Activated naive CD8-positive, alpha-beta T cell treated with anti-CD3 and anti-CD28 coated beads, Interleukin-2, amount 50 U/mL, for 16 hours (primary cell): ENCODE measurements around the gene FBXL16.

Experiments
- DNase-seq: peaks from one replicate; pipeline ENCODE4 v3.0.0-alpha.2; 2020; ENCODE audit warnings: low read depth, low spot score

FBXL16 gene

DNA sequence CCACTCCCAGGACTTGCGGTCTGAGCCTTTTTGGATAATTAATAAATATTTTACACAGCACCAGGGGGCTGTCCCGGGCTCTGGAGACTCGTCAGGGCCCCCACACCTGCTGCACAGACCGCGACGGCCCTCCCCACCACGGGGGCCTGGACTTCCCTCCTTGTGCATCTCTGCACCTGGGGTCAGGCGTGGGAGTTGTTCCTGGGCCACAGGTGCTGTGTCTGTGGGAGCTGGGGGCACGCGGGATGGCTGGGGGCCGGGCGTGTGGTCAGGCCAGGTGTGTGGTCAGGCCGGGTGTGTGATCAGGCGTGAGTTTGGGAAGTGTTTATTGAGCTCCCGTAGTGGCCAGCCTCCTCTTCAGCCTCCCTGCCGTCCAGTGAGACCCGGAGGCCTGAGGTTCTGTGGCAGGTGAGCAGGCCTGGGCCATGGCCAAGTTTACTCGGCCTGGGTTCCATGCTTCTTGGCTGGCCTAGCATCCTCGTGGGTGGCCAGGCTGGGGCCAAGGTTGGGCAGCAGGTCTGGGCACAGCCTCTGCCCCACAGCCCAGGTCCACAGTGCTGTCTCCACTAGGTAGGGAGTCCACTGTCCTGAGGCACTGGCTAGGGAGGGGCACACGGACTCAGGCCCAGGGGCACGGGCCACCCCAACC, 27.3 kb downstream of the FBXL16 start:
- DNase-seq, result no peak

DNA sequence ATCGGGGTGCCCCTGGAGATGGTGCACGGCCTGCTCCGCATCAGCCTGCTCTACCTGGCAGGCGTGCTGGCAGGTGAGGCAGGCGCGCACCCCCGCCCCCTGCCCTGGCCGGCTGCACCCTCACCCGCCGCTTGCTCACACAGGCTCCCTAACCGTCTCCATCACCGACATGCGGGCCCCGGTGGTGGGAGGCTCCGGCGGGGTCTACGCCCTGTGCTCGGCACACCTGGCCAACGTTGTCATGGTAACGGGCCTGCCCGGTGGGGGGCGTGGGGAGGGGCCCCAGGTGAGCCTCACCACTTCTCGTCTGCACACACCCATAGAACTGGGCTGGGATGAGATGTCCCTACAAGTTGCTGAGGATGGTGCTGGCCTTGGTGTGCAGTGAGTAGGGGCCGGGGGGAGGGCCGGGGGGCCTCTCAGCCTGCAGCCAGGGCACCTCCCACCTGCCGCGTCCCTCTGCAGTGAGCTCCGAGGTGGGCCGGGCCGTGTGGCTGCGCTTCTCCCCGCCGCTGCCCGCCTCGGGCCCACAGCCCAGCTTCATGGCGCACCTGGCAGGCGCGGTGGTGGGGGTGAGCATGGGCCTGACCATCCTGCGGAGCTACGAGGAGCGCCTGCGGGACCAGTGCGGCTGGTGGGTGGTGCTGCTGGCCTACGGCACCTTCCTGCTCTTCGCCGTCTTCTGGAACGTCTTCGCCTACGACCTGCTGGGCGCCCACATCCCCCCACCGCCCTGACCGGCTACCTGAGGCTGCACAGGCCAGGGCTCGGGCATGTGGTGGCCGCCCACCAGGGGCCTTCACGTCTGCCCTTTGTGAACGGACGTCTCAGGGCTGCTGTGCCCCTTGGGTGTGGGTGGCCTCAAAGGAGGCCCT, 28.0 kb downstream of the FBXL16 start:
- no peak for DNase-seq

DNA sequence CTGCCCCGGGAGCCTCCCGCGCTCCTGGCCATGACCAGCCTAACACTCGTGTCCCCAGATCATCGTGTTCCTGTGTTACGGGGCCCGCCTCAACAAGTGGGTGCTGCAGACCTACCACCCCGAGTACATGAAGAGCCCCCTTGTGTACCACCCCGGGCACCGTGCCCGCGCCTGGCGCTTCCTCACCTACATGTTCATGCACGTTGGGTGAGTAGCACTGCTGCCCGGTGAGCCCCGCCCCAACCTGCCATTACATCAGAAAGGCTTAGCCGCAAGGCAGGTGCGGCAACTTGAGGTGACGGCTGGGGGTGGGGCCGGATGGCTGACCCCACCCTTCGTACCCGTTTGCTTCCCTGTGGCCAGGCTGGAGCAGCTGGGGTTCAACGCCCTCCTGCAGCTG, 28.7 kb downstream of the FBXL16 start:
- no peak for DNase-seq

DNA sequence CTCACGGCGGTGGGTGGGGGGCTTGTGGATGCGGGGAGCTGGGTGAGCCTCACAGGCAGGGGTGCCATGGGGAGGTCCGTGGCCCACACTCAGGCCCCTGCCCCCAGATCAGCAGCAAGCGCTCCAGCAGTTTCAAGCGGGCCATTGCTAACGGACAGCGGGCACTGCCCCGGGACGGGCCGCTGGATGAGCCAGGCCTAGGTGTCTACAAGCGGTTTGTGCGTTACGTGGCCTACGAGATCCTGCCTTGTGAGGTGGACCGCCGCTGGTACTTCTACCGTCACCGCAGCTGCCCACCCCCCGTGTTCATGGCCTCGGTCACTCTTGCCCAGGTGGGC, 29.1 kb downstream of the FBXL16 start:
- DNase-seq, result no peak

DNA sequence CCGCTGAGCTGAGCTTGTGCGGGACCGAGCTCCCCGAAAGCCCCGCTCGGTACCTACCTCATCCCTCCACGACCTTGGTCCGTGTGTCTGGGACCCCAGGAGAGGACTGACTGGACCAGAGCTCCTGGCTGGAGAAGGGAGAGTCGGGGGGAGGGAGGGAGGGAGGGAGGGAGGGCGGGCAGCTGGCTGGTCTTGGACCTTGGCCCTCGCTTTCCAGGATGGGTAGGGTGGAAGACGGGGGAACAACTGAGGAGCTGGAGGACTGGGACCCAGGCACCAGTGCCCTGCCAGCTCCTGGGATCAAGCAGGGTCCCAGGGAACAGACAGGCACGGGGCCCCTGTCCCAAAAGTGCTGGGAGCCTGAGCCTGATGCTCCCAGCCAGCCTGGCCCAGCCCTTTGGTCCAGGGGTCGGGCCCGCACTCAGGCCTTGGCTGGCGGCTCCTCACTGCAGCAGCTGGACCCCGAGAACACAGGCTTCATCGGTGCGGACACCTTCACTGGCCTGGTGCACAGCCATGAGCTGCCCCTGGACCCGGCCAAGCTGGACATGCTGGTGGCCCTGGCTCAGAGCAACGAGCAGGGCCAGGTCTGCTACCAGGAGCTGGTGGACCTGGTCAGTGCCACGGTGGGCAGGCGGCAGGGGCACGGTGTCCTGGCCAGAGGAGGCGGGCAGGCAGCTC, 29.6 kb downstream of the FBXL16 start:
- DNase-seq, result no peak

DNA sequence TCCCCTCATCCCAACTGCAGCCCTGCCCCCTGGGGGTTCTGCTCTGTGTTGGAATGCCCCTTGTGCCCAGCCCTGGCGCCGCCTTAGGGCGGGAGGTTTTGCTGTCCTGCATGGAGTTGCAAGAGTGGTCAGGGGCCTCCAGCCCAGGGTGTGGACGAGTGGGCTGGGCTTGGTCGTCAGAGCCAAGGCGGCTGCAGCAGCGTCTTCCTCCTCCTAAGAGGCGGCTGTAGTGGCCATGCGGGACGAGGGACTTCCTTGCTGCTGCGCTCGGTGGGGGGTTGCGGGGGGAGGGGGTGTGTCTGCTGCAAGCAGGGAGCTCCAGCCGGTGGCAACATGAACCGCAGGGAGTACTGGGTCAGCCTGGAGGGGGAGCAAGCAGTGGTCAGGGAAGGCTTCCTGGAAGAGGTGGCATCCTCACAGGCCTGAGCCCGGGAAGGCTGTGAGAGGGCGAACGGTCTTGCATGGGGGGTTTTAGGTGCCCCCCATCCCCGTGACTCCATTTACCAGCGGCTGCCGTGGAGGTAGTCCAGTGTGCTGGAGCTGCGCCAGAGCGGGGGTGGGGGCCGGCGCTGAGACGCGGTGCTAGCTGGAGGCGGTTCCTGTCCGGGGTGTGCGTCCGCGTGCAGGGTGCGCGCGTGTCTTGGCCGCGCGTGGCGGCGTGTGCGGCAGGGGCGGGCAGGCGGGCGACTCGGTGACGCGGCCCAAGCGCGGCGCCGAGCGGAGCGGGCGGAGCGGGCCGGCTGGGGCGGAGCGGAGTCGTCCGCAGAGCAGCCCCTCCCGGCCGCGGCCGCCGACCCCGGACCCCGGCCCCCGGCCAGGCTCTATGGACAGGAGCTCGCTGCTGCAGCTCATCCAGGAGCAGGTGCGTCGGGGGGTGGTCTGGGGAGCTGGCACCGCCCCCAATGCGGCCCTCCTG, 30.4 kb downstream of the FBXL16 start, which contains the start of gene RHBDL1:
Gene RHBDL1 (plus strand): TSS at position 704 of the 916 bp plus-strand sequence. CDS start 120 bp downstream, at position 824.
- DNase-seq, result no peak

DNA sequence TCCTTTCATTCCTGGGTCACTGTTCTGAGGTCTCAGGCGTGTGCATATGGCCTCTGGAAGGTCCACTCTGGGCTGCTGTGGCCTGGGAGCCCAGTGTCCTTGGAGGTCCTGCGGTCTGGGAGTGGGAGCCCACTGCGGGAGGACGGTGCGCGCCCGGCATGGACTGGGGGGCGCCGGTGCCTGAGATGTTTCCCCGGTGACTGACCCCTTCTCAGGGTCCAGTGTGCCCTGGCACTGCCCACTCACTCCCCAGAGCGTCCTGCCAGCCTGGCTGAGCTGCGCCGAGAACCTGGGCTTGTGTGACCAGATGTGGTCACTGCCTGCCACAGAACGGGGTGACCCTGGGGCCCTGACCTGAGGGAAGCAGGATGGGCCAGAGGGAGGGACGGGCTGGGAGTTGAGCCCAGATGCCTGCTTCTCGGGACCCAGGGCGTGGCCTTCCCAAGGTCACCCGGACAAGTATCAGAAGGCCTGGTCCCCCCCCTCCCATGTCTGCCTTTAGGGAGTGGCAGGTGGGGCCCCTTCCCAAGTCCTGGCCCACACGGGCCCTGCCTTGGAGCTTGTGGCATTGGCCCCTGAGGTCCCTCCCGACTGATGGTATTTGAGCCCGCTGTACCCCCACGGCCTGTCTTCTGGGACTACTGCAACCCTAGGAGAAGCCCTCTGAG, 31.3 kb downstream of the FBXL16 start:
- no peak for DNase-seq

DNA sequence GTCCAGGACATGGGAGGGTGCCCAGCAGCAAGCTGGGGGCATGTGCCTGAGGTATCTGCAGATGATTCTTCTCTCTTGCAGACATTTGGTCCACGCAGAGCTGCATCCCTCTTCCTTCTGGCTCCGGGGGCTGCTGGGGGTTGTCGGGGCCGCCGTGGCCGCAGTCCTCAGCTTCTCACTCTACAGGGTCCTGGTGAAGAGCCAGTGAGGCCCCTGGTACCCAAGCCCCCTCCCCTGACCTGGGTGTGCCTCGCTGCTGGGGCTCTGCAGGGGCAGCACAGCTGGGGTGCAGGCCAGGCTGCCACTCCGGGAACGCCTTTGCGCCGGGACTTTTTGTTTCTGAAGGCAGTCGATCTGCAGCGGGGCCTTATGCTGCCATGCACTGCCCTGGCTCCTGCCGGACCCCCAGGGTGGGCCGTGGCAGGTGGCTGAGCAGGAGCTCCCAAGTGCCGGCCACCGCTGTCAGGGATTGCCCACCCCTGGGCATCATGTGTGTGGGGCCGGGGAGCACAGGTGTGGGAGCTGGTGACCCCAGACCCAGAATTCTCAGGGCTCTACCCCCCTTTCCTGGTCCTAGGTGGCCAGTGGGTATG, 32.1 kb downstream of the FBXL16 start:
- no peak for DNase-seq

DNA sequence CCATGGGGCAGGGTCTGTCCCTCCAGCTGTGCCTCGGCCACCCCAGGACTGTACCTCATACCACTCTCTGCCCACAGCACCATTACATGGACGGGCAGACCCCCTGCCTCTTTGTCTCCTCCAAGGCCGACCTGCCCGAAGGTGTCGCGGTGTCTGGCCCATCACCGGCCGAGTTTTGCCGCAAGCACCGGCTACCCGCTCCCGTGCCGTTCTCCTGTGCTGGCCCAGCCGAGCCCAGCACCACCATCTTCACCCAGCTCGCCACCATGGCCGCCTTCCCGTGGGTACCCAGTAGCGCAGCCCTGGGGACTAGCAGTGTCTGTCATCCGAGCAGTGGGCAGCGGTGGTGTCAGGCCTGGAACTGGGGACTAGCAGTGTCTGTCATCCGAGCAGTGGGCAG, 32.8 kb downstream of the FBXL16 start:
- no peak for DNase-seq

DNA sequence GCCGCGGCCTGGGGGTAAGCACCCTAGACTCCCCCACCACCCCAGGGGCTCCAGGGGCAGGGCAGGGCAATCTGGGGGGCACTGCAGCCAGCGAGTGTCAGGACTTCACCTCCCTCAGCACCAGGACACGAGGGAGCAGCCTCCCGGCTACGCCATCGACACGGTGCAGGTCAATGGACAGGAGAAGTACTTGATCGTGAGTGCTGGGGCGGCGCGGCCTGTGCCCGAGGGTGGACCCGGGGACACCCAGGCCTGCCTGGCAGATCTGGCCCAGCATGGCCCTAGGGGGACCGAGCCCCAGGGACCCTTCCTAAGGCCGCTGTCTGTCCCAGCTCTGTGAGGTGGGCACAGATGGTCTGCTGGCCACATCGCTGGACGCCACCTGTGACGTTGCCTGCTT, 33.2 kb downstream of the FBXL16 start:
- DNase-seq, result no peak

DNA sequence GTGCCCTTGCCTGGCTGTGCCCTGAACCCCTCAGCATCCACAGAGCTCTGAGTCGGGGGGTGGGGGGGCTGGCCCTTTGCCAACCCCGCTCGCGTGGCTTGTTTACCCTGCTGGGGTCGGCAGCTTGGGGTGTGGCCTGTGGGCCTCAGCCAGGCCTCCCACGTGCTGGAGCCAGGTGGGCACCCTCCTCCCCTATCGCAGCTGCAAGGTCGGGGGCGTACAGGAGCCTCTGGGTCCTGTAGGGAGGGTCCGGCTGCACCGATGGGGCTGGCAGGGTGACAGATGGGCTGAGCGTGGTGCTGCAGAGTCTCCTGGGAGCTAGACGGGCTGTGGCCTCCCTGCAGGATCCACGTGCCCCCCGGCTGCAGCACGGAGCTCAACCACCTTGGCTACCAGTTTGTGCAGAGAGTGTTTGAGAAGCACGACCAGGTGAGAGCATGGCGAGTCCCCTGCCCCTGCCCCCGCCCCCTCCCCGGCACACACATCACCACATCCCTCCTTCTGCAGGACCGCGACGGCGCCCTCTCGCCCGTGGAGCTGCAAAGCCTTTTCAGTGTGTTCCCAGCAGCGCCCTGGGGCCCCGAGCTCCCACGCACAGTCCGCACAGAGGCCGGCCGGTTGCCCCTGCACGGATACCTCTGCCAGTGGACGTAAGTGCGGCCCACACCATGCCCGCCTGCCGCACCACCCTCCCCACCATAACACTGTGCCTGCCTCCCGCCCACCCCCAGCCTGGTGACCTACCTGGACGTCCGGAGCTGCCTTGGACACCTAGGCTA, 34.1 kb downstream of the FBXL16 start:
- no peak for DNase-seq

DNA sequence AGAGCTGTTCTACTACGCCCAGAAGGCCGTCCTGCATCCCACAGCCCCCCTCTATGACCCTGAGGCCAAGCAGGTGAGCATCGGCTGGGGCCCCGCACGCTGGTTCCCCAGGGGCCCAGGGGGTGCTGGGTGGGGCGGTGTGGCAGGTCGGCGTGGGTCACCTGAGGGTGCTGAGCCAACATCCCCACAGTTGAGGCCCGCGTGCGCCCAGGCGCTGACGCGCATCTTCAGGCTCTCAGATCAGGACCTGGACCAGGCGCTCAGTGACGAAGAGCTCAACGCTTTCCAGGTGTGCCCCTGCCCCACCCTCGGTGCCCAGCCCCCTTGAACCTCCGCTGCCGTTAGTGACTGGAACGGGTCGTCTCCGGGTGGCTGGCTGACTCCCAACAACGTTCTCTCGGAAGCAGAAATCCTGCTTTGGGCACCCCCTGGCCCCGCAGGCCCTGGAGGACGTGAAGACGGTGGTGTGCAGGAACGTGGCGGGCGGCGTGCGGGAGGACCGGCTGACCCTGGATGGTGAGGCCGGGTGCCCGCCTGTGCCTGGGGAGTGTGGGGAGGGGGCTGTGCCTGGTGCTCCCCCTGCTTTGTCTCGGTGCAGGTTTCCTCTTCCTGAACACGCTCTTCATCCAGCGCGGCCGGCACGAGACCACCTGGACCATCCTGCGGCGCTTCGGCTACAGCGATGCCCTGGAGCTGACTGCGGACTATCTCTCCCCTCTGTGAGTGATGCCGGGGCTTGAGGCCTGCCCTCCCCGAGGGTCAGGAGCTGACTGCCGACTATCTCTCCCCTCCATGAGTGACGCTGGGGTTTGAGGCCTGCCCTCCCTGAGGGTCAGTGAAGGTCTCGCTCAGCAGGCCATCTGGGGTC, 34.9 kb downstream of the FBXL16 start:
- DNase-seq, result no peak

DNA sequence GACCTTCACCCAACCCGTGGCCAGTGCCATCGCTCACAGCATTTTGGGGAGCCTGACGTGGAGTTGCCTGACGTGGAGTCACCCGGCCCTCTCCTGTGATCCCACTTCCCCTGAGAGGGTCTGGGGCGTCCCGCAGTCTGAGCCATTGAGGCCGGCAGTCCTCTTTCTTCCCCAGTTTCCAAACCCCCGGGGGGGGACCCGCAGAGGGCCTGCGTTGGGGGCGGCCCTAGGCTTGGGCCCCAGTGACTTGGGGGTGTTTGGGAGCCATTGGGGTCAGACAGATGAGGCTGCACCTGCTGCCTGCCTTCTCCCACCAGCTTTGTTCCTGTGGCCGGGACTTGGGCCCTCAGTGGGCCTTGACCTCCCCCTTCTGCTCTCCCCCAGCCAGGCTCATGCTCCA, 35.9 kb downstream of the FBXL16 start:
- no peak for DNase-seq

DNA sequence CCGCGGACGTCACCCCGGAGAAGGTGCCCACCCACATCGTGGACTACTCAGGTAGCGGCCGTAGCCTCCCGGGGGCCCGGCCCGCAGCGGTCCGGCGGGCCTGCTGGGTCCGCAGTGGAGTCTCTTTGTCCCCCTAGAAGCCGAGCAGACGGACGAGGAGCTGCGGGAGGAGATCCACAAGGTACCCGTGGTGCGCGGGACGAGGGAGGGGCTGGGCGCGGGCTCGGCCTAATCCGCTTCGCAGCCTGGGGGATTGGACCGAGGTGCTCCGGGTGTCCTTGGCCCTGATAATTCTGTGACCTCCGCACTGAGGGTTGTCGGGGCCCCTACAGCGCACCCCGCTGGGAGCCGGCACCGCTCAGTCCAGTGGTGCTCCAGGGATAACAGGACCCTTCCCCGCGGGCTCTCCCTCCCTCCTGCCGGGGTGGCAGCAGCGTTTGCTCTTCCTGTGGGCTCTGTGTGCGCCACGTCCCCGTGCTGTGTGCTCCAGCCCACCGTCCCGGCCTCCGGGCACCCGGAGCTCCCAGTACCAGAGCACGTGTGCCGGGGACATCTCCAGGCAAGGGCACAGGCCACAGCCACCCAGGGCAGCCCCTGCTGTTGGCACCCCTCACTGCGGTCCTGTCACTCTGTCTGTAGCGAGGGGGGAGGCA, 37.0 kb downstream of the FBXL16 start:
- DNase-seq, result no peak

DNA sequence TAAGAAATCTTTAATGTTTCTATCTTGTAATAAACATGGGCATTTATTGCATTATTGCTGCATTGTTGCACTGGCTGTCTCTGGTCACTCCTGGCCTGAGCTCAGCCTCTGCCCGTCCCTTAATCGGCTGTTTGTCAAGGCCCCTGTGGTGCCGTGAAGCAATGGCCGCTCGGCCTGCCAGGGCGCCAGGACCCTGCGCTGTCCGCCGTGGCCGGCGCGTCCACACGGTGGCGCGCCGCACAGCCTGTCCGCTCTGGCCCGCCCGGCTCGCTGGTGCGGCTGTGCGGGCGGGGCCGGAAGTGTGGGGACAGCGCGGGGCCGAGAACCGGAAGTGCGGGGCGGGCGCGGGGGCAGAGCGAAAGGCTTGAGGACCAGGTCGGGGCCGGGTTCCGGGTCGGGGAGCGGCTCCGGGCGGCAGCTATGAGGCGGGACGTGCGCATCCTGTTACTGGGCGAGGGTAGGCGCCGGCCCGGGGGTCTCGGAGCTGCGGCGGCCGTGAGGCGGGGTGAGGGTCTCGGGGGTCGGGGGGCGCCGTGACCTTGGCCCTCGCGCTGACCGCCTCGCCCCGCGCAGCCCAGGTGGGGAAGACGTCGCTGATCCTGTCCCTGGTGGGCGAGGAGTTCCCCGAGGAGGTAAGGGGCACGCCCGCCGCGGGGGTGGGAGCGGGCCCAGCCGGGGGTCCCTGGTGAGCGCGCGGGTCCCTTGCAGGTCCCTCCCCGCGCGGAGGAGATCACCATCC, 37.7 kb downstream of the FBXL16 start, which contains the start of gene RHOT2:
Gene RHOT2 (plus strand): TSS at position 353 of the 739 bp plus-strand sequence. CDS start 68 bp downstream, at position 421.
- peak; percentile 84 for DNase-seq

DNA sequence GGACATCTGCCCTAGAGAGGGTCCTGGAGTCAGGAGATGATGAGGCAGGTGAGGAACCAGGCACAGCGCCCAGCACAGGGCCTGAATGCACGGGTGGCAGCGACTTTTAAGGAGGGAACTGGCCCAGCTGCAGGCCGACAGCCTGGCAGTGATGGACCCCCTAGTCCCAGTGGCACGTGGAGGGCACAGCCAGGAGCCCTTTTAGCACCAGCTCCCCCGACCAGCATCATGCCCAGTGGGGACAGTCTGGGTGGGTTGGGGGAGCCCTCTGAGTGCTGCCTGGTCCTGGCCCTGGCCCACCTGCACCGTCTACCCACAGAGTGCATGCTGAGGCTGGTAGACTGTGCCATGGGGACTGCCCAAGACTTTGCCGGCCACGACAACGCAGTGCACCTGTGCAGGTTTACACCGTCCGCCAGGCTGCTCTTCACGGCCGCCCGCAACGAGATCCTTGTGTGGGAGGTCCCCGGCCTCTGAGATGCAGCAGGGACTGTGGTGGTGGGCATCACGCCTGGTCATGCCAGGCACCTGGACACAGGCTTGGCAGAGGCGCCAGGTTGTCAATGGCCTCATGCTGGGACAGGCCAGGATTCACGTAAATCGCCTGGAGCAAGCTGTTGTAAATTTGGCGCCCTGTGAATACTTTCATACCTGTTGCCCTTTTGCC, 38.4 kb downstream of the FBXL16 start:
- DNase-seq, result no peak

DNA sequence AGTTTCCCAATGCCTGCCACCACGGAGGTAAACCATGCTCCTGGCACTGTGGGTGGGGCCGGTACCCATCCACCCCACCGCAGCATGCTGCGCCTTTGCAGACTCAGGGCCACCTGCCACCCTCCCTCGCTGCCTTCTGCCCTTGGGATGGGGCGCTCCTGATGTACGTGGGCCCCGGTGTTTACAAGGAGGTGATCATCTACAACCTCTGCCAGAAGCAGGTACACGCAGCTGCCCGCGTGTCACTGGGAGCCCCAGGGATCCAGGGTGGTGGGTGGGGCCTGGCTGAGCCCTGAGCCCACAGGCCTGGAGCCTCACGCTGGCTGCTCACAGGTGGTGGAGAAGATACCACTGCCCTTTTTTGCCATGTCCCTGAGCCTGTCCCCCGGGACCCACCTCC, 39.0 kb downstream of the FBXL16 start:
- DNase-seq, result no peak
